ENCODE results near the gene ITFG1. TPM values are rescaled to one million over a fixed set of nuclear protein-coding genes. Genes with fewer than 3 reads are reported as not detected.

Gene ITFG1
- total RNA-seq, 1 experiment from 2014 or later = 18.0 TPM

DNA sequence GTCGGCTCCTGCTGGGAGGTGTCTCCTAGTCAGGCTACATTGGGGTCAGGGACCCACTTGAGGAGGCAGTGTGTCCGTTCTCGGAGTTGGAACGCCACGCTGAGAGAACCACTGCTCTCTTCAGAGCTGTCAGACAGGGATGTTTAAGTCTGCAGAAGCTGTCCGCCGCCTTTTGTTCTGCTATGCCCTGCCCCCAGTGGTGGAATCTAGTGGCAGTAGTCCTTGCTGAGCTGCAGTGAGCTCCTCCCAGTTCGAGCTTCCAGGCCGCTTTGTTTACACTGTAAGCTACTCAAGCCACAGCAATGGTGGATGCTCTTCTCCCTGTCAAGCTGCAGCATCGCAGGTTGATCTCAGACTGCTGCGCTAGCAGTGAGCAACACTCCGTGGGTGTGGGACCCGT, 36.0 kb downstream of the ITFG1 start:
- Histone ChIP-seq H3T11ph (ENCODE audit: low read length) (no peak overlapping the region), H3K4me2 (ENCODE audit: insufficient read depth, insufficient read length, low read length) (no peak overlapping the region), H2BK120ac (ENCODE audit: low read depth, low read length, poor library complexity, severe bottlenecking) (no peak overlapping the region), H3K79me1 (ENCODE audit: insufficient read depth, low read depth, low read length, poor library complexity, severe bottlenecking) (no peaks in the 10 kb centered on the region), H2BK20ac (ENCODE audit: low read depth, low read length, poor library complexity, severe bottlenecking) (no peak overlapping the region), H3K79me2 (ENCODE audit: insufficient read depth, low read length) (no peaks in the 10 kb centered on the region), H3K56ac (ENCODE audit: insufficient read length, low read depth, low read length) (no peak overlapping the region), H2BK12ac (ENCODE audit: insufficient read length, low read depth, low read length) (no peak overlapping the region), H2BK15ac (ENCODE audit: low read depth, low read length) (no peak overlapping the region), H4K8ac (replicated peaks; ENCODE audit: insufficient read length, low read depth, low read length) (no peak overlapping the region), H3K9ac (ENCODE audit: extremely low read depth, insufficient read length, low read length) (no peak overlapping the region), H3K4ac (ENCODE audit: low read depth, low read length) (no peak overlapping the region), H3K18ac (ENCODE audit: insufficient read length, low read depth, low read length) (no peak overlapping the region), H3K27ac (ENCODE audit: insufficient read length, low read depth, low read length) (no peak overlapping the region), H3K27me3 (ENCODE audit: insufficient read depth, low read length) (no peaks in the 10 kb centered on the region), H4K20me1 (ENCODE audit: control insufficient read depth, insufficient read depth, insufficient read length) (no peaks in the 10 kb centered on the region), H3K4me1 (ENCODE audit: insufficient read depth, low read length) (peaks cover 4% of the 10 kb centered on the region; the same call in 1 of the 2 replicates), H2BK5ac (ENCODE audit: insufficient read length, low read length) (no peak overlapping the region), H3K23me2 (ENCODE audit: insufficient read length, low read depth, low read length, poor library complexity, severe bottlenecking) (no peaks in the 10 kb centered on the region), H3K9me3 (ENCODE audit: control insufficient read depth, low read depth, low read length) (no peaks in the 10 kb centered on the region), H3K23ac (ENCODE audit: insufficient read length, low read depth, low read length) (no peak overlapping the region), H2AK5ac (ENCODE audit: insufficient read length, low read length) (no peak overlapping the region), H2AFZ (ENCODE audit: low read length) (no peak overlapping the region), H4K5ac (ENCODE audit: insufficient read length, low read depth, low read length) (no peak overlapping the region), H3K14ac (ENCODE audit: insufficient read depth, low read length) (no peak overlapping the region), H4K91ac (ENCODE audit: insufficient read length, low read depth, low read length) (no peak overlapping the region)
- Mint-ChIP-seq H3K9me3 (no peaks in the 10 kb centered on the region; a peak in 1 of 5 replicates), H3K27ac (peak overlapping the region in 2 of 3 experiments; percentile 47 to 87; a peak in 2 of 7 replicates), H3K36me3 (ENCODE audit: insufficient read depth in 1 of 3, low read depth in 3 of 3) (peaks cover 21 to 30% (median 24%) of the 10 kb centered on the region in 3 experiments), H3K4me3 (no peak overlapping the region), H3K27me3 (ENCODE audit: low read depth) (no peaks in the 10 kb centered on the region), H3K4me1 (peaks cover 10 to 18% of the 10 kb centered on the region in 2 experiments)
- peak; percentile 71 for DNase-seq
- TF ChIP-seq CTCF (conservative IDR thresholded peaks at IDR 0.05) = peak; percentile 54
- whole genome bisulfite sequencing (ENCODE audit: extremely low coverage, insufficient read length, low lambda C conversion rate) = no CpG with 5 or more reads among the region's 13 CpGs
